ENCODE measurements around the gene CHIA.

CHIA gene

DNA sequence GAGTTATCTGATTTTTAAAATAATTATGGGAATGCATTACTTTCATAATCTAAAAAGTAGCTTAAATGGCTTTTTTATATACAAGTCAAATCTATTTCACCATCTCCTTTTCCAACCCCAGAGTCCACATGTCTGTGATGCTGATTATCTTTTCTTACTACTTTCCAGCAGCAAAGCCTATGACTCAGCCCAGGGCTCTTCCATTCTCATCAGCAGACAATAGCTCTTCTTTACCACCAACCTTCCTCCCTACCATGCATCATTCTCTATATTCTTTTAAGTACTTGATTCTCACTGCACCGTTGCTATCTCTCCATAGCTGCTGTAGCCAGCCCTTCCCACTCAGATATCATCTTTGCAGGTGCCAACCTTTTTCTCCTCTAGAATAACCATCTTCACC, 75.6 kb downstream of the CHIA start:
- POLR2A ChIA-PET = no interaction called here
- CTCF ChIA-PET = no interaction called here
- no peak for DNase-seq (ENCODE audit: extremely low spot score)
- TF ChIP-seq FOXM1 (IDR thresholded peaks at IDR 0.05; ENCODE audit: borderline replicate concordance) = no peak
- TF ChIP-seq ZNF384 (IDR thresholded peaks at IDR 0.05) = no peak
- no peak for TF ChIP-seq SP1 (IDR thresholded peaks at IDR 0.05)
- TF ChIP-seq LEF1 (IDR thresholded peaks at IDR 0.05; ENCODE audit: borderline replicate concordance) = no peak
- no peak for TF ChIP-seq ELF4 (IDR thresholded peaks at IDR 0.05)
- no peak for TF ChIP-seq FOXA1 (IDR thresholded peaks at IDR 0.05)
- no peak for TF ChIP-seq ARNT (IDR thresholded peaks at IDR 0.05)
- TF ChIP-seq, protein P1, sequence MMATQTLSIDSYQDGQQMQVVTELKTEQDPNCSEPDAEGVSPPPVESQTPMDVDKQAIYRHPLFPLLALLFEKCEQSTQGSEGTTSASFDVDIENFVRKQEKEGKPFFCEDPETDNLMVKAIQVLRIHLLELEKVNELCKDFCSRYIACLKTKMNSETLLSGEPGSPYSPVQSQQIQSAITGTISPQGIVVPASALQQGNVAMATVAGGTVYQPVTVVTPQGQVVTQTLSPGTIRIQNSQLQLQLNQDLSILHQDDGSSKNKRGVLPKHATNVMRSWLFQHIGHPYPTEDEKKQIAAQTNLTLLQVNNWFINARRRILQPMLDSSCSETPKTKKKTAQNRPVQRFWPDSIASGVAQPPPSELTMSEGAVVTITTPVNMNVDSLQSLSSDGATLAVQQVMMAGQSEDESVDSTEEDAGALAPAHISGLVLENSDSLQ (IDR thresholded peaks at IDR 0.05) = no peak
- TF ChIP-seq FOXK2 (IDR thresholded peaks at IDR 0.05) = no peak

DNA sequence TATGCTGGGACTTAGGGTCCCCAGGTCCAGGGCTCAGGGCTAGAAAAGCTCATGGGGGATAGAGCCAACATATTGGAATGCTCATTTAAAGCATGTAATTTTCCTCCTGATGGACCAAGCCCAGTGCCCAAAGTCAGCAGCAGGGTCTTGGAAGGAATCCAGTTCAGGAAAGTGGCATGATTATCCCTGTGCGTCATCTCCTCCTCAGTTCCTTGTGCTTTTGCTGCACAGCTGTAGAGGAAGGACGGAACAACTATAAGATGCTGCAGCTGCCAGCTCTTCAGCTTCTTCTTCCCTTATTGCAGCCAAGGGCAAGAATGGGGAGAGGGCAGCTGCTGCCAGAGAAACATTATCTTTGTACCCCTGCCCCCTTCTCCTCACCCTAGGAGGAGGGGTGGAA, 78.5 kb downstream of the CHIA start:
- DNase-seq (ENCODE audit: extremely low spot score) = no peak
- no peak for TF ChIP-seq CTBP1 (IDR thresholded peaks at IDR 0.05; ENCODE audit: borderline replicate concordance)
- TF ChIP-seq, protein P1 (IDR thresholded peaks at IDR 0.05) = no peak
- TF ChIP-seq ZNF384 (IDR thresholded peaks at IDR 0.05) = no peak
- no peak for TF ChIP-seq L3MBTL2 (conservative IDR thresholded peaks at IDR 0.05)
- no peak for TF ChIP-seq FOXM1 (IDR thresholded peaks at IDR 0.05; ENCODE audit: borderline replicate concordance)
- ChIA-PET CTCF (no interaction called here), POLR2A (no interaction called here)

DNA sequence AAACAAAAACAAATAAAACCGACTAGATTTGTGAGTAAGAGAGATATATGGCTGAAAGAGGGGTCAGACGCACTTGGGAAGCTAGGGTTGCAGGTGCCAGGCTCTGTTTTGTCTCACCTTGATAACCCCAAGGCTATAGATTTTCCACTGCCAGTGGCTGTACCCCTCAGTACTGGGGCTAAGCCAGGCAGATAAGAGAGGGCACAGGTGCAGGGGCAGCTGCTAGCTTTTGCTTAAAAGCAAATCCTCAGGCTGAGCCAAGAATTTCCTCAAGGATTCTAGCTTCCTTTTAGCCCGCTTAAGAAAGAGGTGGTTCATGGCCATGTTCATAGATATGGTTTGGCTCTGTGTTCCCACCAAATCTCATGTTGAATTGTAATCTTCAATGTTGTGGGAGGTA, 79.0 kb downstream of the CHIA start:
- CTCF ChIA-PET = interaction anchor here (0.6 kb wide), 1 partner anchor 63 kb away, joined by 3 read pairs; no protein-coding TSS in a partner anchor
- POLR2A ChIA-PET = no interaction called here
- no peak for DNase-seq (ENCODE audit: extremely low spot score)
- TF ChIP-seq ZNF384 (IDR thresholded peaks at IDR 0.05) (no peak), FOXM1 (IDR thresholded peaks at IDR 0.05; ENCODE audit: borderline replicate concordance) (no peak), ELF4 (IDR thresholded peaks at IDR 0.05) (no peak), FOXK2 (IDR thresholded peaks at IDR 0.05) (no peak), NFRKB (IDR thresholded peaks at IDR 0.05) (no peak), BHLHE40 (IDR thresholded peaks at IDR 0.05; ENCODE audit: borderline replicate concordance) (no peak), SP1 (IDR thresholded peaks at IDR 0.05) (no peak), LEF1 (IDR thresholded peaks at IDR 0.05; ENCODE audit: borderline replicate concordance) (no peak), HDGF (IDR thresholded peaks at IDR 0.05; ENCODE audit: borderline replicate concordance) (no peak), SUZ12 (IDR thresholded peaks at IDR 0.05) (no peak), TARDBP (IDR thresholded peaks at IDR 0.05) (no peak), L3MBTL2 (conservative IDR thresholded peaks at IDR 0.05) (no peak), ARNT (IDR thresholded peaks at IDR 0.05) (no peak), CTBP1 (IDR thresholded peaks at IDR 0.05; ENCODE audit: borderline replicate concordance) (no peak), FOXA1 (IDR thresholded peaks at IDR 0.05) (no peak)
- TF ChIP-seq, protein P1 (IDR thresholded peaks at IDR 0.05) = no peak

Measured in HEK293T (cell line).